Measurements from ENCODE around the gene TESK2. TPM values are rescaled to one million over a fixed set of nuclear protein-coding genes. Genes with fewer than 3 reads are reported as not detected.

Gene TESK2
- polyA plus RNA-seq, 1 donor from 2014 or later, result 0.51 TPM

DNA sequence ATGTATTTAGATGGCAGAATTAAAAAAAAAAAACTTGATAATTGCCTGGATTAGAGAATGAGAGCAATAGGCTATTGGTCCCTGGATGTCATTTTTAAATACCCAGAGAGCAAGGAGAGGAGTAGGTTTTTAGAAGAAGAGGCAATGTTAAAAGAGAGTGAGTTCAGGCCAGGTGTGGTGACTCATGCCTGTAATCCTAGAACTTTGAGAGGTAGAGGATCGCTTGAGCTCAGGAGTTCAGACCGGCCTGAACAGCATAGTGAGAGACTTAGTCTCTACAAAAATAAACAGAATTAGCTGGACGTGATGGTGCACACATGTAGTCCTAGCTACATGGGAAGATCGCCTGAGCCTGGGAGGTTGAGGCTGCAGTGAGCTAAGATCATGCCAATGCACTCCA is 134.8 kb downstream of the TESK2 start:
- Histone ChIP-seq H3K4me2 (ENCODE audit: low read length) (no peak overlapping the region), H3K4me3 (ENCODE audit: low read length) (no peak overlapping the region), H3K9me3 (ENCODE audit: low read length) (no peaks in the 10 kb centered on the region), H3K27me3 (ENCODE audit: insufficient read depth, low read depth, low read length) (no peaks in the 10 kb centered on the region), H3K9me2 (ENCODE audit: insufficient read depth, low read length) (no peaks in the 10 kb centered on the region), H3K27ac (ENCODE audit: low read length) (no peak overlapping the region), H4K20me1 (ENCODE audit: insufficient read depth) (no peaks in the 10 kb centered on the region), H3K79me2 (replicated peaks; ENCODE audit: insufficient read depth, low read length) (no peaks in the 10 kb centered on the region), H3K36me3 (ENCODE audit: insufficient read depth, low read length) (no peaks in the 10 kb centered on the region), H2AFZ (ENCODE audit: low read depth, low read length) (no peak overlapping the region), H3F3A (ENCODE audit: insufficient read depth, low read length, poor library complexity, severe bottlenecking) (no peaks in the 10 kb centered on the region), H3K9ac (ENCODE audit: low read length) (no peak overlapping the region)
- no peak for TF ChIP-seq EZH2 (IDR thresholded peaks at IDR 0.05; ENCODE audit: borderline replicate concordance, insufficient read depth, low read length, poor library complexity, severe bottlenecking)
- TF ChIP-seq, protein P1, sequence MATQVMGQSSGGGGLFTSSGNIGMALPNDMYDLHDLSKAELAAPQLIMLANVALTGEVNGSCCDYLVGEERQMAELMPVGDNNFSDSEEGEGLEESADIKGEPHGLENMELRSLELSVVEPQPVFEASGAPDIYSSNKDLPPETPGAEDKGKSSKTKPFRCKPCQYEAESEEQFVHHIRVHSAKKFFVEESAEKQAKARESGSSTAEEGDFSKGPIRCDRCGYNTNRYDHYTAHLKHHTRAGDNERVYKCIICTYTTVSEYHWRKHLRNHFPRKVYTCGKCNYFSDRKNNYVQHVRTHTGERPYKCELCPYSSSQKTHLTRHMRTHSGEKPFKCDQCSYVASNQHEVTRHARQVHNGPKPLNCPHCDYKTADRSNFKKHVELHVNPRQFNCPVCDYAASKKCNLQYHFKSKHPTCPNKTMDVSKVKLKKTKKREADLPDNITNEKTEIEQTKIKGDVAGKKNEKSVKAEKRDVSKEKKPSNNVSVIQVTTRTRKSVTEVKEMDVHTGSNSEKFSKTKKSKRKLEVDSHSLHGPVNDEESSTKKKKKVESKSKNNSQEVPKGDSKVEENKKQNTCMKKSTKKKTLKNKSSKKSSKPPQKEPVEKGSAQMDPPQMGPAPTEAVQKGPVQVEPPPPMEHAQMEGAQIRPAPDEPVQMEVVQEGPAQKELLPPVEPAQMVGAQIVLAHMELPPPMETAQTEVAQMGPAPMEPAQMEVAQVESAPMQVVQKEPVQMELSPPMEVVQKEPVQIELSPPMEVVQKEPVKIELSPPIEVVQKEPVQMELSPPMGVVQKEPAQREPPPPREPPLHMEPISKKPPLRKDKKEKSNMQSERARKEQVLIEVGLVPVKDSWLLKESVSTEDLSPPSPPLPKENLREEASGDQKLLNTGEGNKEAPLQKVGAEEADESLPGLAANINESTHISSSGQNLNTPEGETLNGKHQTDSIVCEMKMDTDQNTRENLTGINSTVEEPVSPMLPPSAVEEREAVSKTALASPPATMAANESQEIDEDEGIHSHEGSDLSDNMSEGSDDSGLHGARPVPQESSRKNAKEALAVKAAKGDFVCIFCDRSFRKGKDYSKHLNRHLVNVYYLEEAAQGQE (IDR thresholded peaks at IDR 0.05; ENCODE audit: borderline replicate concordance), result no peak
- TF ChIP-seq EP300 (conservative IDR thresholded peaks at IDR 0.05; ENCODE audit: poor library complexity, severe bottlenecking), result no peak
- no peak for TF ChIP-seq MXI1 (conservative IDR thresholded peaks at IDR 0.05; ENCODE audit: poor library complexity, severe bottlenecking)
- TF ChIP-seq POLR2AphosphoS5 (IDR thresholded peaks at IDR 0.05), result no peak
- no peak for TF ChIP-seq TAF1 (IDR thresholded peaks at IDR 0.05; ENCODE audit: low read depth)
- TF ChIP-seq, protein P2, sequence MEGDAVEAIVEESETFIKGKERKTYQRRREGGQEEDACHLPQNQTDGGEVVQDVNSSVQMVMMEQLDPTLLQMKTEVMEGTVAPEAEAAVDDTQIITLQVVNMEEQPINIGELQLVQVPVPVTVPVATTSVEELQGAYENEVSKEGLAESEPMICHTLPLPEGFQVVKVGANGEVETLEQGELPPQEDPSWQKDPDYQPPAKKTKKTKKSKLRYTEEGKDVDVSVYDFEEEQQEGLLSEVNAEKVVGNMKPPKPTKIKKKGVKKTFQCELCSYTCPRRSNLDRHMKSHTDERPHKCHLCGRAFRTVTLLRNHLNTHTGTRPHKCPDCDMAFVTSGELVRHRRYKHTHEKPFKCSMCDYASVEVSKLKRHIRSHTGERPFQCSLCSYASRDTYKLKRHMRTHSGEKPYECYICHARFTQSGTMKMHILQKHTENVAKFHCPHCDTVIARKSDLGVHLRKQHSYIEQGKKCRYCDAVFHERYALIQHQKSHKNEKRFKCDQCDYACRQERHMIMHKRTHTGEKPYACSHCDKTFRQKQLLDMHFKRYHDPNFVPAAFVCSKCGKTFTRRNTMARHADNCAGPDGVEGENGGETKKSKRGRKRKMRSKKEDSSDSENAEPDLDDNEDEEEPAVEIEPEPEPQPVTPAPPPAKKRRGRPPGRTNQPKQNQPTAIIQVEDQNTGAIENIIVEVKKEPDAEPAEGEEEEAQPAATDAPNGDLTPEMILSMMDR (IDR thresholded peaks at IDR 0.05; ENCODE audit: poor library complexity, severe bottlenecking), result no peak
- TF ChIP-seq RAD21 (conservative IDR thresholded peaks at IDR 0.05), result no peak
- no peak for TF ChIP-seq SMC3 (conservative IDR thresholded peaks at IDR 0.05; ENCODE audit: poor library complexity)

DNA sequence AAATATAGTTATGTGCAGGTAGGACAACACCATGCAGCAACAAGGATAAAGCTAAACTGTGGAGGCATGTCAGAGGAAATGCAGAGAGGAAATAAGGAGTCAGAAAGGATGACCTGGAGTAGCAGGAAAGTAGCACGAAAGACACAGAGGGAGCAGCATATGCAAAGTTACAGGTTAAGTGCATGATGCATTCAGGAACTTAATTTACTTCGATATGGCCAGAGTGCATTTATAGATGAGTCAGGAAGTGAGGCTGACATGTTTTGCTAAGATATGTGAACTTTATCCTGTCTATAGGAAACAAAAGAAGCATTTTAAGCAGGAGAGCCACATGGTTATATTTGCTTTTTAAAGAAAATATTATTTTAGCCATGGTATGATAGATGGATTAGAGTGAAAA is 135.3 kb downstream of the TESK2 start:
- no peaks in the 10 kb centered on the region for H3K9me3 ChIP-seq (ENCODE audit: low read length)
- H3K4me2 ChIP-seq (ENCODE audit: low read length), result no peak overlapping the region
- H3K9ac ChIP-seq (ENCODE audit: low read length), result no peak overlapping the region
- no peaks in the 10 kb centered on the region for H3K27me3 ChIP-seq (ENCODE audit: insufficient read depth, low read depth, low read length)
- TF ChIP-seq MXI1 (conservative IDR thresholded peaks at IDR 0.05; ENCODE audit: poor library complexity, severe bottlenecking) (no peak), SMC3 (conservative IDR thresholded peaks at IDR 0.05; ENCODE audit: poor library complexity) (no peak), EP300 (conservative IDR thresholded peaks at IDR 0.05; ENCODE audit: poor library complexity, severe bottlenecking) (no peak), EZH2 (IDR thresholded peaks at IDR 0.05; ENCODE audit: borderline replicate concordance, insufficient read depth, low read length, poor library complexity, severe bottlenecking) (no peak), RAD21 (conservative IDR thresholded peaks at IDR 0.05) (no peak), POLR2AphosphoS5 (IDR thresholded peaks at IDR 0.05) (no peak), TAF1 (IDR thresholded peaks at IDR 0.05; ENCODE audit: low read depth) (no peak)
- TF ChIP-seq, protein P1 (IDR thresholded peaks at IDR 0.05; ENCODE audit: borderline replicate concordance), result no peak
- TF ChIP-seq, protein P2 (IDR thresholded peaks at IDR 0.05; ENCODE audit: poor library complexity, severe bottlenecking), result no peak
- no peaks in the 10 kb centered on the region for H3K36me3 ChIP-seq (ENCODE audit: insufficient read depth, low read length)
- H3K27ac ChIP-seq (ENCODE audit: low read length), result no peak overlapping the region
- H3F3A ChIP-seq (ENCODE audit: insufficient read depth, low read length, poor library complexity, severe bottlenecking), result no peaks in the 10 kb centered on the region
- no peak overlapping the region for H2AFZ ChIP-seq (ENCODE audit: low read depth, low read length)
- H3K9me2 ChIP-seq (ENCODE audit: insufficient read depth, low read length), result no peaks in the 10 kb centered on the region
- no peaks in the 10 kb centered on the region for H3K79me2 ChIP-seq (replicated peaks; ENCODE audit: insufficient read depth, low read length)
- H4K20me1 ChIP-seq (ENCODE audit: insufficient read depth), result no peaks in the 10 kb centered on the region
- H3K4me3 ChIP-seq (ENCODE audit: low read length), result no peak overlapping the region

Measured in neural cell (in vitro differentiated cells).